HEK293 (cell line): ENCODE data around the gene CCDC87.

Experiments used
- GFI1B ChIP-seq: fragments of 450-650 bp; formaldehyde crosslinking; IDR thresholded peaks from 2 replicates; pipeline ENCODE4 v1.5.1; 2016; ENCODE audit warnings: missing biosample characterization, missing genetic modification characterization
- GLI4 ChIP-seq: fragments of 450-650 bp; formaldehyde crosslinking; IDR thresholded peaks from 2 replicates; pipeline ENCODE4 v1.5.1; 2016; ENCODE audit warnings: missing biosample characterization, missing genetic modification characterization
- GLIS1 ChIP-seq: fragments of 450-650 bp; formaldehyde crosslinking; IDR thresholded peaks from 2 replicates; pipeline ENCODE4 v1.5.1; 2016; ENCODE audit warnings: missing biosample characterization, missing genetic modification characterization
- SALL2 ChIP-seq: fragments of 450-650 bp; formaldehyde crosslinking; IDR thresholded peaks from 2 replicates; pipeline ENCODE4 v1.5.0; 2017; ENCODE audit warnings: missing biosample characterization, mild to moderate bottlenecking, missing genetic modification characterization, borderline replicate concordance
- SCRT2 ChIP-seq: fragments of 450-650 bp; formaldehyde crosslinking; IDR thresholded peaks from 2 replicates; pipeline ENCODE4 v1.5.1; 2016; ENCODE audit warnings: missing biosample characterization, missing genetic modification characterization
- SP3 ChIP-seq: fragments of 450-650 bp; formaldehyde crosslinking; IDR thresholded peaks from 2 replicates; pipeline ENCODE4 v1.5.1; 2016; ENCODE audit warnings: missing biosample characterization, missing genetic modification characterization
- ZBTB7A ChIP-seq: fragments of 450-650 bp; formaldehyde crosslinking; IDR thresholded peaks from 2 replicates; pipeline ENCODE4 v1.5.1; 2016; ENCODE audit warnings: low read depth, missing biosample characterization, missing genetic modification characterization
- ZEB2 ChIP-seq: fragments of 450-650 bp; formaldehyde crosslinking; IDR thresholded peaks from 2 replicates; pipeline ENCODE4 v1.5.1; 2016; ENCODE audit warnings: missing biosample characterization, missing genetic modification characterization
- ZNF140 ChIP-seq: fragments of 450-650 bp; formaldehyde crosslinking; IDR thresholded peaks from 2 replicates; pipeline ENCODE4 v1.5.1; 2016; ENCODE audit warnings: missing biosample characterization, missing genetic modification characterization
- ZNF211 ChIP-seq: fragments of 450-650 bp; formaldehyde crosslinking; IDR thresholded peaks from 2 replicates; pipeline ENCODE4 v1.5.1; 2016; ENCODE audit warnings: low read depth, missing biosample characterization, missing genetic modification characterization
- ZNF24 ChIP-seq: fragments of 450-650 bp; formaldehyde crosslinking; IDR thresholded peaks from 2 replicates; pipeline ENCODE4 v1.5.1; 2016; ENCODE audit warnings: missing biosample characterization, missing genetic modification characterization
- ZNF311 ChIP-seq: fragments of 450-650 bp; formaldehyde crosslinking; IDR thresholded peaks from 2 replicates; pipeline ENCODE4 v1.5.1; 2017; ENCODE audit warnings: missing biosample characterization, missing genetic modification characterization, borderline replicate concordance
- ZNF394 ChIP-seq: fragments of 450-650 bp; formaldehyde crosslinking; IDR thresholded peaks from 2 replicates; pipeline ENCODE4 v1.5.1; 2016; ENCODE audit warnings: missing biosample characterization, missing genetic modification characterization, mild to moderate bottlenecking, moderate library complexity, borderline replicate concordance
- ZNF544 ChIP-seq: fragments of 450-650 bp; formaldehyde crosslinking; IDR thresholded peaks from 2 replicates; pipeline ENCODE4 v1.5.0; 2017; ENCODE audit warnings: missing biosample characterization, missing genetic modification characterization
- ZNF555 ChIP-seq: fragments of 450-650 bp; formaldehyde crosslinking; conservative IDR thresholded peaks from 2 replicates; pipeline ENCODE4 v1.5.1; 2017; ENCODE audit warnings: missing biosample characterization, mild to moderate bottlenecking, missing genetic modification characterization, inconsistent platforms
- ZNF561 ChIP-seq: fragments of 450-650 bp; IDR thresholded peaks from 2 replicates; pipeline ENCODE4 v1.5.1; 2018; ENCODE audit warnings: missing biosample characterization, missing genetic modification characterization, borderline replicate concordance
- ZNF623 ChIP-seq: fragments of 450-650 bp; formaldehyde crosslinking; IDR thresholded peaks from 2 replicates; pipeline ENCODE4 v1.5.1; 2016; ENCODE audit warnings: missing biosample characterization, missing genetic modification characterization
- ZNF677 ChIP-seq: fragments of 450-650 bp; IDR thresholded peaks from 2 replicates; pipeline ENCODE4 v1.5.0; 2018; ENCODE audit warnings: missing biosample characterization, mild to moderate bottlenecking, missing genetic modification characterization, moderate library complexity
- ZNF76 ChIP-seq: fragments of 450-650 bp; formaldehyde crosslinking; IDR thresholded peaks from 2 replicates; pipeline ENCODE4; 2016; ENCODE audit warnings: low read depth, missing biosample characterization, missing genetic modification characterization, borderline replicate concordance
- TF ChIP-seq, protein P1 (sequence below): fragments of 450-650 bp; formaldehyde crosslinking; IDR thresholded peaks from 2 replicates; pipeline ENCODE4 v1.5.1; 2016; ENCODE audit warnings: missing biosample characterization, missing genetic modification characterization
- TF ChIP-seq, protein P2 (sequence below): fragments of 450-650 bp; formaldehyde crosslinking; IDR thresholded peaks from 2 replicates; pipeline ENCODE4 v1.5.1; 2016; ENCODE audit warnings: missing biosample characterization, missing genetic modification characterization
- TF ChIP-seq, protein P3 (sequence below): fragments of 450-650 bp; formaldehyde crosslinking; IDR thresholded peaks from 2 replicates; pipeline ENCODE4 v1.5.1; 2016; ENCODE audit warnings: missing biosample characterization, missing genetic modification characterization
- TF ChIP-seq, protein P4 (sequence below): fragments of 450-650 bp; formaldehyde crosslinking; IDR thresholded peaks from 2 replicates; pipeline ENCODE4 v1.5.1; 2017; ENCODE audit warnings: missing biosample characterization, missing genetic modification characterization
- TF ChIP-seq, protein P5 (sequence below): fragments of 450-650 bp; formaldehyde crosslinking; IDR thresholded peaks from 2 replicates; pipeline ENCODE4 v1.5.1; 2016; ENCODE audit warnings: missing biosample characterization, missing genetic modification characterization
- TF ChIP-seq, protein P6 (sequence below): fragments of 450-650 bp; formaldehyde crosslinking; IDR thresholded peaks from 2 replicates; pipeline ENCODE4 v1.5.1; 2016; ENCODE audit warnings: missing biosample characterization, missing genetic modification characterization
- TF ChIP-seq, protein P7 (sequence below): fragments of 450-650 bp; formaldehyde crosslinking; IDR thresholded peaks from 2 replicates; pipeline ENCODE4 v1.5.1; 2017; ENCODE audit warnings: missing biosample characterization, mild to moderate bottlenecking, missing genetic modification characterization, moderate library complexity

The CCDC87 gene

DNA sequence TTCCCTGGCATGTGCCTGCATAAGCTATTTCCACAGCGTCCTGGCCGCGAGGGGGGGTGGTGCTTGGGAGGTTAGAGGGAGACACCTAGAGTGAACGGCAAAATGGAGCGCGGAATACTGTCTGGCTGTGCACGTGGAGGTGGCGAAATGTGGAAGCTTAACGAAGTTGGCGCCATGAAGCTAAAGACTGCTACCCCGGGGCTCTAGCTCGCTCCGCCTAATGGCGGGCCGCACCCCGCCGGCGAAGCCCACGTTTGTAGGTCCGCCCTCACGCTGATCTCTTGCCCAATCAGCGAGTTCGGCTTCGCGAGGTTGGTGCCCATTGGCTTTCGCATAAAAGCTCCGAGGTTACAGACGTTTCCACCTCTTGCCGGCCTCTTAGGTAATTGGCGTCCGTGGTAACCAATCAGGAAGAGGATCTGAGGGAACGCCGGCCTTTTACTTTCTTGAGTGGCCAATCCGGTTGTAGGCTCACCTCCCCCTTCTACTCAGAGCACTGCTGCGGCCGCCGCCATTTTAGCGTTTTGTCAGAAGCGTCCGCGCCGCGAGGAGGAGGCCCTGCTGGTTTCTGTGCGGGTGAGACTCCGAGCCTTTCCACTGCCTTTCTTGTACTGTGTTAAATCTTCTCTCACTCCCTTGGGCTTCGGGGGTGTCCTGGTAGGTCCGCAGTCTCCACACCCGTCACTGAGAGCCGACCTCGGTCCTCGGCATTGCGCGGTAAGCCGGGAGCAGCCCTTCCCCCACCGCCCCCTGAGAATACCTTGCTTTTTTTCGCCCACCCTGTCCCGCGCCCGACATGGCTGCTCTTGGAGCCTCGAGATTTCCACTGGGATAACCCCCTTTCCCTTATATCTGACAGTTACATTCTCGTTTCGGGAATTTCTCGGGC lies 45.6 kb upstream of the CCDC87 start, which contains the start of gene RBM4 (continued):
- TF ChIP-seq, protein P1, sequence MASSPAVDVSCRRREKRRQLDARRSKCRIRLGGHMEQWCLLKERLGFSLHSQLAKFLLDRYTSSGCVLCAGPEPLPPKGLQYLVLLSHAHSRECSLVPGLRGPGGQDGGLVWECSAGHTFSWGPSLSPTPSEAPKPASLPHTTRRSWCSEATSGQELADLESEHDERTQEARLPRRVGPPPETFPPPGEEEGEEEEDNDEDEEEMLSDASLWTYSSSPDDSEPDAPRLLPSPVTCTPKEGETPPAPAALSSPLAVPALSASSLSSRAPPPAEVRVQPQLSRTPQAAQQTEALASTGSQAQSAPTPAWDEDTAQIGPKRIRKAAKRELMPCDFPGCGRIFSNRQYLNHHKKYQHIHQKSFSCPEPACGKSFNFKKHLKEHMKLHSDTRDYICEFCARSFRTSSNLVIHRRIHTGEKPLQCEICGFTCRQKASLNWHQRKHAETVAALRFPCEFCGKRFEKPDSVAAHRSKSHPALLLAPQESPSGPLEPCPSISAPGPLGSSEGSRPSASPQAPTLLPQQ (tag by site-specific recombination) = 0 out of 2 replicates have a peak, but pooled peaks have one; percentile 14
- TF ChIP-seq ZNF555 (tag by site-specific recombination) (no peak), ZNF561 (tag by site-specific recombination) (no peak), ZNF311 (no peak), ZNF394 (tag by site-specific recombination) (peak; percentile 24; the same call in 1 of the 2 replicates), ZNF76 (tag by site-specific recombination) (0 out of 2 replicates have a peak, but pooled peaks have one; percentile 14), GLIS1 (tag by site-specific recombination) (peak; percentile 81; the same call in 1 of the 2 replicates), GLI4 (tag by site-specific recombination) (peak; percentile 82; the same call in 1 of the 2 replicates), ZNF544 (no peak), ZNF140 (no peak), ZEB2 (tag by site-specific recombination) (peak; percentile 92), ZNF211 (tag by site-specific recombination) (no peak), ZBTB7A (0 out of 2 replicates have a peak, but pooled peaks have one; percentile 62), ZNF677 (no peak), ZNF623 (tag by site-specific recombination) (no peak), SCRT2 (tag by site-specific recombination) (no peak), SP3 (tag by site-specific recombination) (peak; percentile 58), ZNF24 (tag by site-specific recombination) (peak; percentile 68; the same call in 1 of the 2 replicates), SALL2 (tag by site-specific recombination) (no peak), GFI1B (tag by site-specific recombination) (no peak)
- TF ChIP-seq, protein P2, sequence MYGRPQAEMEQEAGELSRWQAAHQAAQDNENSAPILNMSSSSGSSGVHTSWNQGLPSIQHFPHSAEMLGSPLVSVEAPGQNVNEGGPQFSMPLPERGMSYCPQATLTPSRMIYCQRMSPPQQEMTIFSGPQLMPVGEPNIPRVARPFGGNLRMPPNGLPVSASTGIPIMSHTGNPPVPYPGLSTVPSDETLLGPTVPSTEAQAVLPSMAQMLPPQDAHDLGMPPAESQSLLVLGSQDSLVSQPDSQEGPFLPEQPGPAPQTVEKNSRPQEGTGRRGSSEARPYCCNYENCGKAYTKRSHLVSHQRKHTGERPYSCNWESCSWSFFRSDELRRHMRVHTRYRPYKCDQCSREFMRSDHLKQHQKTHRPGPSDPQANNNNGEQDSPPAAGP (tag by site-specific recombination) = peak; percentile 52; the same call in 1 of the 2 replicates
- TF ChIP-seq, protein P3, sequence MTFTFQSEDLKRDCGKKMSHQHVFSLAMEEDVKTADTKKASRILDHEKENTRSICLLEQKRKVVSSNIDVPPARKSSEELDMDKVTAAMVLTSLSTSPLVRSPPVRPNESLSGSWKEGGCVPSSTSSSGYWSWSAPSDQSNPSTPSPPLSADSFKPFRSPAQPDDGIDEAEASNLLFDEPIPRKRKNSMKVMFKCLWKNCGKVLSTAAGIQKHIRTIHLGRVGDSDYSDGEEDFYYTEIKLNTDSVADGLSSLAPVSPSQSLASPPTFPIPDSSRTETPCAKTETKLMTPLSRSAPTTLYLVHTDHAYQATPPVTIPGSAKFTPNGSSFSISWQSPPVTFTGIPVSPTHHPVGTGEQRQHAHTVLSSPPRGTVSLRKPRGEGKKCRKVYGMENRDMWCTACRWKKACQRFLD (tag by site-specific recombination) = no peak
- TF ChIP-seq, protein P4, sequence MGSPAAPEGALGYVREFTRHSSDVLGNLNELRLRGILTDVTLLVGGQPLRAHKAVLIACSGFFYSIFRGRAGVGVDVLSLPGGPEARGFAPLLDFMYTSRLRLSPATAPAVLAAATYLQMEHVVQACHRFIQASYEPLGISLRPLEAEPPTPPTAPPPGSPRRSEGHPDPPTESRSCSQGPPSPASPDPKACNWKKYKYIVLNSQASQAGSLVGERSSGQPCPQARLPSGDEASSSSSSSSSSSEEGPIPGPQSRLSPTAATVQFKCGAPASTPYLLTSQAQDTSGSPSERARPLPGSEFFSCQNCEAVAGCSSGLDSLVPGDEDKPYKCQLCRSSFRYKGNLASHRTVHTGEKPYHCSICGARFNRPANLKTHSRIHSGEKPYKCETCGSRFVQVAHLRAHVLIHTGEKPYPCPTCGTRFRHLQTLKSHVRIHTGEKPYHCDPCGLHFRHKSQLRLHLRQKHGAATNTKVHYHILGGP (tag by site-specific recombination) = no peak
- TF ChIP-seq, protein P5, sequence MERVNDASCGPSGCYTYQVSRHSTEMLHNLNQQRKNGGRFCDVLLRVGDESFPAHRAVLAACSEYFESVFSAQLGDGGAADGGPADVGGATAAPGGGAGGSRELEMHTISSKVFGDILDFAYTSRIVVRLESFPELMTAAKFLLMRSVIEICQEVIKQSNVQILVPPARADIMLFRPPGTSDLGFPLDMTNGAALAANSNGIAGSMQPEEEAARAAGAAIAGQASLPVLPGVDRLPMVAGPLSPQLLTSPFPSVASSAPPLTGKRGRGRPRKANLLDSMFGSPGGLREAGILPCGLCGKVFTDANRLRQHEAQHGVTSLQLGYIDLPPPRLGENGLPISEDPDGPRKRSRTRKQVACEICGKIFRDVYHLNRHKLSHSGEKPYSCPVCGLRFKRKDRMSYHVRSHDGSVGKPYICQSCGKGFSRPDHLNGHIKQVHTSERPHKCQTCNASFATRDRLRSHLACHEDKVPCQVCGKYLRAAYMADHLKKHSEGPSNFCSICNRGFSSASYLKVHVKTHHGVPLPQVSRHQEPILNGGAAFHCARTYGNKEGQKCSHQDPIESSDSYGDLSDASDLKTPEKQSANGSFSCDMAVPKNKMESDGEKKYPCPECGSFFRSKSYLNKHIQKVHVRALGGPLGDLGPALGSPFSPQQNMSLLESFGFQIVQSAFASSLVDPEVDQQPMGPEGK (tag by site-specific recombination) = peak; percentile 95
- TF ChIP-seq, protein P6, sequence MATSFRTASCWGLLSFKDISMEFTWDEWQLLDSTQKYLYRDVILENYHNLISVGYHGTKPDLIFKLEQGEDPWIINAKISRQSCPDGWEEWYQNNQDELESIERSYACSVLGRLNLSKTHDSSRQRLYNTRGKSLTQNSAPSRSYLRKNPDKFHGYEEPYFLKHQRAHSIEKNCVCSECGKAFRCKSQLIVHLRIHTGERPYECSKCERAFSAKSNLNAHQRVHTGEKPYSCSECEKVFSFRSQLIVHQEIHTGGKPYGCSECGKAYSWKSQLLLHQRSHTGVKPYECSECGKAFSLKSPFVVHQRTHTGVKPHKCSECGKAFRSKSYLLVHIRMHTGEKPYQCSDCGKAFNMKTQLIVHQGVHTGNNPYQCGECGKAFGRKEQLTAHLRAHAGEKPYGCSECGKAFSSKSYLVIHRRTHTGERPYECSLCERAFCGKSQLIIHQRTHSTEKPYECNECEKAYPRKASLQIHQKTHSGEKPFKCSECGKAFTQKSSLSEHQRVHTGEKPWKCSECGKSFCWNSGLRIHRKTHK (tag by site-specific recombination) = no peak
- TF ChIP-seq, protein P7, sequence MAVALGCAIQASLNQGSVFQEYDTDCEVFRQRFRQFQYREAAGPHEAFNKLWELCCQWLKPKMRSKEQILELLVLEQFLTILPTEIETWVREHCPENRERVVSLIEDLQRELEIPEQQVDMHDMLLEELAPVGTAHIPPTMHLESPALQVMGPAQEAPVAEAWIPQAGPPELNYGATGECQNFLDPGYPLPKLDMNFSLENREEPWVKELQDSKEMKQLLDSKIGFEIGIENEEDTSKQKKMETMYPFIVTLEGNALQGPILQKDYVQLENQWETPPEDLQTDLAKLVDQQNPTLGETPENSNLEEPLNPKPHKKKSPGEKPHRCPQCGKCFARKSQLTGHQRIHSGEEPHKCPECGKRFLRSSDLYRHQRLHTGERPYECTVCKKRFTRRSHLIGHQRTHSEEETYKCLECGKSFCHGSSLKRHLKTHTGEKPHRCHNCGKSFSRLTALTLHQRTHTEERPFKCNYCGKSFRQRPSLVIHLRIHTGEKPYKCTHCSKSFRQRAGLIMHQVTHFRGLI (tag by site-specific recombination) = peak; percentile 23; the same call in 1 of the 2 replicates
